OCI-LY7 (cell line): Measurements from ENCODE around the gene FAM229B. TPM values are rescaled to one million over a fixed set of nuclear protein-coding genes. Genes with fewer than 3 reads are reported as not detected.
"Not testable (repeated sequence)": the region's sequence is repeated elsewhere in the genome, so short reads cannot be mapped to it uniquely, and the experiment has no call there.

Experiments
- BruUV-seq: library from RNA; stranded (reverse); fragments of 400-500 nt; replicated peaks from 2 replicates; lab custom pipeline; 2021; lab: Mats Ljungman, UMichigan
- CTCF ChIA-PET: fragments of 300-600 bp; sonication (Branson Sonifier 250); formaldehyde crosslinking; loops from one replicate; lab custom pipeline; 2022; ENCODE audit warnings: antibody characterized with exemption; ENCODE audit not compliant: unreplicated experiment; lab: Charles Lee
- POLR2A ChIA-PET: fragments of 300-600 bp; sonication (Branson Sonifier 250); formaldehyde crosslinking; loops from one replicate; lab custom pipeline; 2022; ENCODE audit warnings: antibody characterized with exemption; lab: Charles Lee
- DNase-seq: peaks from one replicate; pipeline ENCODE4 v3.0.0-alpha.2; 2015; ENCODE audit warnings: low spot score
- H2AFZ ChIP-seq: fragments of 200-600 bp; sonication (generic), shearing (Covaris generic); 2 replicates; pipeline ENCODE4 v1.6.1; 2014; ENCODE audit warnings: mild to moderate bottlenecking, antibody characterized with exemption, low read length, moderate library complexity
- H3K27ac ChIP-seq: fragments of 200-600 bp; sonication (generic); 2 replicates; pipeline ENCODE4 v1.5.1; 2014; ENCODE audit warnings: mixed run types, low read depth, mild to moderate bottlenecking, moderate library complexity, low read length, inconsistent platforms; ENCODE audit not compliant: poor library complexity, severe bottlenecking
- H3K36me3 ChIP-seq: fragments of 200-600 bp; sonication (generic); 2 replicates; pipeline ENCODE4 v1.6.1; 2014; ENCODE audit warnings: mild to moderate bottlenecking, antibody characterized with exemption, low read length, moderate library complexity, mixed read lengths; ENCODE audit not compliant: insufficient read depth
- H3K4me1 ChIP-seq: fragments of 200-600 bp; sonication (generic); 2 replicates; pipeline ENCODE4 v1.5.1; 2014; ENCODE audit warnings: mild to moderate bottlenecking, low read length; ENCODE audit not compliant: insufficient read depth, poor library complexity, severe bottlenecking
- H3K4me2 ChIP-seq: fragments of 200-600 bp; sonication (generic); 2 replicates; pipeline ENCODE4 v1.6.1; 2014; ENCODE audit warnings: mild to moderate bottlenecking, low read length
- H3K4me3 ChIP-seq: fragments of 200-600 bp; sonication (generic); 2 replicates; pipeline ENCODE4 v1.5.1; 2014; ENCODE audit warnings: mild to moderate bottlenecking, low read depth, low read length; ENCODE audit not compliant: poor library complexity, severe bottlenecking
- H3K79me2 ChIP-seq: fragments of 200-600 bp; sonication (generic); 2 replicates; pipeline ENCODE4 v1.6.1; 2016; ENCODE audit warnings: low read depth, mild to moderate bottlenecking, low read length, moderate library complexity, mixed read lengths; ENCODE audit not compliant: insufficient read depth
- H3K9me2 ChIP-seq: fragments of 200-600 bp; sonication (generic); 2 replicates; pipeline ENCODE4 v1.6.1; 2016; ENCODE audit warnings: mild to moderate bottlenecking, low read length, mixed read lengths; ENCODE audit not compliant: insufficient read depth
- H3K9me3 ChIP-seq: fragments of 200-600 bp; sonication (generic); 2 replicates; pipeline ENCODE4 v1.6.1; 2014; ENCODE audit warnings: mild to moderate bottlenecking, mixed run types, low read length, mixed read lengths
- H4K20me1 ChIP-seq: fragments of 200-600 bp; sonication (generic); 2 replicates; pipeline ENCODE4 v1.6.1; 2014; ENCODE audit warnings: mild to moderate bottlenecking, antibody characterized with exemption, low read length, moderate library complexity, mixed read lengths; ENCODE audit not compliant: insufficient read depth
- CTCF ChIP-seq: fragments of 200-600 bp; sonication (generic); conservative IDR thresholded peaks from 2 replicates; pipeline ENCODE4 v1.5.1; 2014; ENCODE audit warnings: mild to moderate bottlenecking, antibody characterized with exemption, low read length, moderate library complexity, mixed read lengths
- EZH2phosphoT487 ChIP-seq: fragments of 200-600 bp; sonication (generic); IDR thresholded peaks from 2 replicates; pipeline ENCODE4 v1.6.1; 2018; ENCODE audit warnings: low read depth, borderline replicate concordance, mild to moderate bottlenecking, mixed run types, antibody characterized with exemption, low read length, moderate library complexity, mixed read lengths
- intact Hi-C: fragments of 100-400 bp; cut with micrococcal nuclease; formaldehyde crosslinking; loops from one replicate; pipeline ENCODE4 v1.10.0; 2022; ENCODE audit not compliant: unreplicated experiment
- total RNA-seq, 2 experiments: library from RNA; depleted of rRNA in 1 of 2; stranded (reverse); fragments of >200 nt in 1 of 2; shearing (Covaris generic) in 1 of 2; gene quantifications; 2 replicates each; pipeline ENCODE4 v1.2.3, GENCODE V29; 2014 to 2022

The FAM229B gene
- total RNA-seq, 2 experiments from 2014 or later = 3.7 to 6.2 TPM

- no TSS peak for BruUV-seq
- POLR2A ChIA-PET = interaction anchor here (1.9 kb wide), 1 partner anchor 41 kb away, joined by 4 read pairs; no protein-coding TSS in a partner anchor
- H4K20me1 ChIP-seq = no peaks in the 10 kb centered on the region
Measured at GRCh38 chr6:112044856-112045255, 42.5 kb upstream of the FAM229B start.

GRCh38 chr6:112047523-112047922 lies 39.9 kb upstream of the FAM229B start:
- H3K4me3 ChIP-seq, POLR2A ChIA-PET, H3K27ac ChIP-seq, CTCF ChIA-PET, H3K4me2 ChIP-seq, H3K79me2 ChIP-seq, H3K9me3 ChIP-seq, H2AFZ ChIP-seq, H3K36me3 ChIP-seq, H4K20me1 ChIP-seq, H3K4me1 ChIP-seq, H3K9me2 ChIP-seq, BruUV-seq, DNase-seq: not testable (repeated sequence)
- intact Hi-C loops = loop anchor here (10.0 kb wide), 1 partner anchor 993 kb away; no protein-coding TSS in a partner anchor

More at GRCh38 chr6:112044856-112045255, 42.5 kb upstream of the FAM229B start:
- no peaks in the 10 kb centered on the region for H3K79me2 ChIP-seq
- DNase-seq = no peak
- H3K4me1 ChIP-seq = peaks cover 6% of the 10 kb centered on the region
- no peak overlapping the region for H3K27ac ChIP-seq
- H3K4me2 ChIP-seq = no peak overlapping the region
- H2AFZ ChIP-seq = no peak overlapping the region
- H3K36me3 ChIP-seq = no peaks in the 10 kb centered on the region
- no peaks in the 10 kb centered on the region; the same call in 1 of the 2 replicates for H3K9me3 ChIP-seq
- CTCF ChIA-PET = no interaction called here
- intact Hi-C loops = loop anchor here (5.0 to 10.0 kb wide), 2 partner anchors 563 to 990 kb away; partner anchors contain the start of gene REV3L
- H3K9me2 ChIP-seq = no peaks in the 10 kb centered on the region; the same call in 1 of the 2 replicates
- H3K4me3 ChIP-seq = no peak overlapping the region
- TF ChIP-seq EZH2phosphoT487 = no peak
- no peak for TF ChIP-seq CTCF

DNA sequence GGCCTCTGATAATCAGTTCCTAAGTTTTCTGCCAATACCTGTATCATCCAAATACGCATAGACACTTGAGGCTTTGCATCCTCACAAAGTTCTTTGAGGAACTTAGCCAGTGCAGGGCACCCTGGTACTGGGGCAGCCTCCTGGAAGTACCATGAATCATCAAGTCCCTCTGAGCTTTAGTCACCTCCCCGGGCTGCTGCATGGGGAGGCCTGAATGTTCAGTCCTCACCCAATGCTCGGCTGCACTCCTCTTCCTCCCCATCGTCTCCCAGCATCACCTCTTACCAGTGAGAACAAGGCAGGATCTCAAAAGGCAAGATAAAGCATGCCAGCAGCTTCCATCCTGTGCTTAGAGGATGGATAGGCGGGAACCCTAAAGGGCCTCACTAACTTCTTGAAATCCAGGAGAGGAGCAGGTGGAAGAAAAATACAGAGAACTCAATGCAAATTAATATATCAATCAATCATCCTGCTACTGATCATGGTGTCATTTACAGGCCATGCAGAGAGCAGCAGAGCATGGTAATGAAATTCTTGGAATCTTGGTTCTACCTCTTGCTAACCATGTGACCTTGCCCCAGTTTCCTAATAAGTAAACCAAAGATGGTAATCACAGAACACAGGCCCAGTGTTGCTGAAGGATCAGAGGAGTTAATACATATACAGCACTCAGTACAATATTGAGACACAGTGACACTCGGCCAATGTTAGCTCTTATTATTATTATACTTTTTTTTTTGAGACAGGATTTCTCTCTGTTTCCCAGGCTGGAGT lies 38.2 kb upstream of the FAM229B start:
- no peak overlapping the region for H2AFZ ChIP-seq
- no peak overlapping the region for H3K4me3 ChIP-seq
- H3K4me2 ChIP-seq = no peak overlapping the region
- POLR2A ChIA-PET = interaction anchor here (0.6 to 1.4 kb wide), 4 partner anchors 12 to 443 kb away, joined by 3 to 4 read pairs (median 3); partner anchors contain the start of gene TRAF3IP2
- H3K9me2 ChIP-seq = no peaks in the 10 kb centered on the region
- BruUV-seq = no TSS peak
- no peaks in the 10 kb centered on the region for H3K36me3 ChIP-seq
- no peaks in the 10 kb centered on the region for H3K4me1 ChIP-seq
- H3K9me3 ChIP-seq = no peaks in the 10 kb centered on the region
- H4K20me1 ChIP-seq = no peaks in the 10 kb centered on the region
- intact Hi-C loops = loop anchor here (10.0 kb wide), 1 partner anchor 994 kb away; no protein-coding TSS in a partner anchor
- CTCF ChIA-PET = interaction anchor here (1.1 kb wide), 1 partner anchor 12 kb away, joined by 3 read pairs; no protein-coding TSS in a partner anchor
- no peaks in the 10 kb centered on the region for H3K79me2 ChIP-seq
- DNase-seq = no peak
- TF ChIP-seq CTCF = no peak
- no peak for TF ChIP-seq EZH2phosphoT487
- no peak overlapping the region for H3K27ac ChIP-seq
